Breast epithelium (tissue), 4 donors: Measurements from ENCODE around the gene CDK5RAP3. TPM values are rescaled to one million over a fixed set of nuclear protein-coding genes. Genes with fewer than 3 reads are reported as not detected.

Source experiments
- DNase-seq, 2 donors: peaks; one replicate each; pipeline ENCODE4 v3.0.0-alpha.2; 2019; ENCODE audit warnings: low spot score in 2 of 2
- H3K27ac ChIP-seq, 2 donors: fragments of 200-600 bp; sonication (generic) in 1 of 2; one replicate each; pipeline ENCODE4 v1.5.1; 2016 to 2019; ENCODE audit warnings: mild to moderate bottlenecking in 1 of 2
- H3K27me3 ChIP-seq, 2 donors: fragments of 200-600 bp; sonication (generic) in 1 of 2; one replicate each; pipeline versions ENCODE4 v1.5.1 to v1.6.0; 2017 to 2019; ENCODE audit warnings: control low read depth in 1 of 2, mild to moderate bottlenecking in 1 of 2
- H3K36me3 ChIP-seq: fragments of 200-600 bp; one replicate; pipeline ENCODE4 v1.5.1; 2019
- H3K4me1 ChIP-seq, 2 donors: fragments of 200-600 bp; sonication (generic); one replicate each; pipeline ENCODE4 v1.5.1; 2016 to 2019; ENCODE audit warnings: control low read depth in 1 of 2
- H3K4me3 ChIP-seq, 3 donors: fragments of 200-600 bp; sonication (generic); 1 replicate in 2 of 3; 2 replicates in 1 of 3; pipeline ENCODE4 v1.5.1; 2016 to 2019; ENCODE audit warnings: mild to moderate bottlenecking in 3 of 3, moderate library complexity in 2 of 3
- H3K9me3 ChIP-seq, 2 donors: fragments of 200-600 bp; sonication (generic) in 1 of 2; one replicate each; pipeline ENCODE4 v1.5.1; 2016 to 2019; ENCODE audit warnings: control low read depth in 1 of 2
- POLR2A ChIP-seq: fragments of 450-650 bp; IDR thresholded peaks from one replicate; pipeline ENCODE4 v1.6.1; 2016; ENCODE audit warnings: antibody characterized with exemption, mild to moderate bottlenecking, moderate library complexity
- POLR2AphosphoS5 ChIP-seq, 3 donors: sonication (generic); formaldehyde crosslinking; IDR thresholded peaks; one replicate each; pipeline ENCODE4 v1.6.1; 2017; ENCODE audit warnings: antibody characterized with exemption in 3 of 3
- intact Hi-C: fragments of 100-400 bp; cut with DNase I; formaldehyde crosslinking; loops from one replicate; pipeline ENCODE4 v1.15.1; 2023; ENCODE audit warnings: low total_unique reads
- total RNA-seq, 3 donors: library from RNA; depleted of rRNA; stranded (reverse); fragments of >200 nt; gene quantifications; one replicate each; pipeline ENCODE4 v1.1.0, GENCODE V29; 2016
- TF ChIP-seq, protein P1 (sequence below), 3 donors: fragments of 450-650 bp; IDR thresholded peaks; one replicate each; pipeline ENCODE4 v1.5.1; 2016 to 2017; ENCODE audit warnings: antibody characterized with exemption in 3 of 3, mild to moderate bottlenecking in 3 of 3, moderate library complexity in 3 of 3

CDK5RAP3 gene
- total RNA-seq, 3 donors from 2014 or later, result 121 to 198 (median 183) TPM

- H3K27ac ChIP-seq, result peak overlapping the region in 1 of 2 donors; percentile 67
- peaks cover 0 to 7% of the 10 kb centered on the region in 2 donors for H3K4me1 ChIP-seq
- no peaks in the 10 kb centered on the region for H3K27me3 ChIP-seq
- intact Hi-C loops, result no loop called here
- TF ChIP-seq POLR2A (no peak), POLR2AphosphoS5 (IDR thresholded peaks at IDR 0.05) (no peak)
- TF ChIP-seq, protein P1, sequence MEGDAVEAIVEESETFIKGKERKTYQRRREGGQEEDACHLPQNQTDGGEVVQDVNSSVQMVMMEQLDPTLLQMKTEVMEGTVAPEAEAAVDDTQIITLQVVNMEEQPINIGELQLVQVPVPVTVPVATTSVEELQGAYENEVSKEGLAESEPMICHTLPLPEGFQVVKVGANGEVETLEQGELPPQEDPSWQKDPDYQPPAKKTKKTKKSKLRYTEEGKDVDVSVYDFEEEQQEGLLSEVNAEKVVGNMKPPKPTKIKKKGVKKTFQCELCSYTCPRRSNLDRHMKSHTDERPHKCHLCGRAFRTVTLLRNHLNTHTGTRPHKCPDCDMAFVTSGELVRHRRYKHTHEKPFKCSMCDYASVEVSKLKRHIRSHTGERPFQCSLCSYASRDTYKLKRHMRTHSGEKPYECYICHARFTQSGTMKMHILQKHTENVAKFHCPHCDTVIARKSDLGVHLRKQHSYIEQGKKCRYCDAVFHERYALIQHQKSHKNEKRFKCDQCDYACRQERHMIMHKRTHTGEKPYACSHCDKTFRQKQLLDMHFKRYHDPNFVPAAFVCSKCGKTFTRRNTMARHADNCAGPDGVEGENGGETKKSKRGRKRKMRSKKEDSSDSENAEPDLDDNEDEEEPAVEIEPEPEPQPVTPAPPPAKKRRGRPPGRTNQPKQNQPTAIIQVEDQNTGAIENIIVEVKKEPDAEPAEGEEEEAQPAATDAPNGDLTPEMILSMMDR (IDR thresholded peaks at IDR 0.05), result no peak
- H3K36me3 ChIP-seq, result no peaks in the 10 kb centered on the region
- no peaks in the 10 kb centered on the region for H3K9me3 ChIP-seq
- no peak for DNase-seq
- H3K4me3 ChIP-seq, result no peak overlapping the region
These were observed 3.2 kb upstream of the CDK5RAP3 start for GRCh38 chr17:47967607-47968252.

DNA sequence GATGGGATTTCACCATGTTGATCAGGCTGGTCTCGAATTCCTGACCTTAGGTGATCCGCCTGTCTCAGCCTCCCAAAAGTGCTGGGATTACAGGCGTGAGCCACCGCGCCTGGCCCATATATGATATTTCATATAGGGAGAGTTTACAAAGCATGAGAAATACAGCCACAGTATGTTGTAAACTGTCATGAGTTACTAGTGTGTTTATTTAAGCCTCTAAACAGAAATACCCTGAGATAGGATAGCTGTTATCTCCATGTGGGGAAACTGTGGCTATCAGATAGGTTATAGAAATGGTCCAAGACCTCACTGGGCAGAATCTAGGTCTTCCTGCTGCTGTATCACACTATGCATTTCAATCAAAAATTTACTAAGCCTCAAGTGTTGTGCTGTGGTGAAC lies 2.1 kb upstream of the CDK5RAP3 start:
- intact Hi-C loops, result no loop called here
- Histone ChIP-seq H3K4me1 (peaks cover 0 to 7% of the 10 kb centered on the region in 2 donors), H3K36me3 (no peaks in the 10 kb centered on the region), H3K27me3 (no peaks in the 10 kb centered on the region), H3K4me3 (no peak overlapping the region), H3K27ac (no peak overlapping the region), H3K9me3 (no peaks in the 10 kb centered on the region)
- TF ChIP-seq POLR2AphosphoS5 (IDR thresholded peaks at IDR 0.05), result no peak
- TF ChIP-seq, protein P1 (IDR thresholded peaks at IDR 0.05), result no peak
- no peak for DNase-seq

- Histone ChIP-seq H3K27ac (peak overlapping the region; percentile 94 to 95), H3K4me1 (peaks cover 0 to 7% of the 10 kb centered on the region in 2 donors), H3K4me3 (peak overlapping the region; percentile 14 to 98 (median 97)), H3K27me3 (no peaks in the 10 kb centered on the region), H3K36me3 (no peaks in the 10 kb centered on the region), H3K9me3 (no peaks in the 10 kb centered on the region)
- TF ChIP-seq, protein P1 (IDR thresholded peaks at IDR 0.05), result no peak
- TF ChIP-seq POLR2A (no peak), POLR2AphosphoS5 (IDR thresholded peaks at IDR 0.05) (no peak)
- DNase-seq, result no peak
- intact Hi-C loops, result no loop called here
These were observed 786 bp upstream of the CDK5RAP3 start for GRCh38 chr17:47969930-47970724.

- Histone ChIP-seq H3K9me3 (no peaks in the 10 kb centered on the region), H3K36me3 (no peaks in the 10 kb centered on the region), H3K27ac (no peak overlapping the region), H3K4me1 (peaks cover 0 to 7% of the 10 kb centered on the region in 2 donors), H3K27me3 (no peaks in the 10 kb centered on the region), H3K4me3 (no peak overlapping the region)
- TF ChIP-seq, protein P1 (IDR thresholded peaks at IDR 0.05), result no peak
- TF ChIP-seq POLR2A (no peak), POLR2AphosphoS5 (IDR thresholded peaks at IDR 0.05) (no peak)
- intact Hi-C loops, result no loop called here
- no peak for DNase-seq
These were observed 2.6 kb downstream of the CDK5RAP3 start for GRCh38 chr17:47973541-47973940.

DNA sequence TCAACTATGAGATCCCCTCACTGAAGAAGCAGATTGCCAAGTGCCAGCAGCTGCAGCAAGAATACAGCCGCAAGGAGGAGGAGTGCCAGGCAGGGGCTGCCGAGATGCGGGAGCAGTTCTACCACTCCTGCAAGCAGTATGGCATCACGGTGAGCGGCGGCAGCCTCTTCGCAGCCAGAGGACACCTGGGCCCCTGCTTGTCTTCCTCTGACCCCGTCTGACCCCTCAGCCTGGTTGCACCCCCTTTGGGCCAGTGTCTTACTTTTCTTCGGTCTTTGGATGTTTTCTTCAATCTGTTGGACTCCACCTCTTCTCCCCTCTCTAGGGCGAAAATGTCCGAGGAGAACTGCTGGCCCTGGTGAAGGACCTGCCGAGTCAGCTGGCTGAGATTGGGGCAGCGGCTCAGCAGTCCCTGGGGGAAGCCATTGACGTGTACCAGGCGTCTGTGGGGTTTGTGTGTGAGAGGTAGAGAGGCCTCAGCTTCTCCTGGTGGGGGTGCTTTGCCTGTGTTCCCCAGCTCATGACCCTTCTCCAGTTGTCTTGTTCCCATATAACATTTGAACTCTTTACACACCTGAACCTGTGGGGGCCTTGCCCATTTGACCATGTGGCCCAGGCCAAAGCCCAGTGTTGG lies 4.4 kb downstream of the CDK5RAP3 start:
- Histone ChIP-seq H3K27me3 (no peaks in the 10 kb centered on the region), H3K4me3 (no peak overlapping the region), H3K9me3 (no peaks in the 10 kb centered on the region), H3K27ac (no peak overlapping the region), H3K36me3 (no peaks in the 10 kb centered on the region), H3K4me1 (peaks cover 0 to 7% of the 10 kb centered on the region in 2 donors)
- TF ChIP-seq, protein P1 (IDR thresholded peaks at IDR 0.05), result no peak
- no peak for TF ChIP-seq POLR2AphosphoS5 (IDR thresholded peaks at IDR 0.05)
- TF ChIP-seq POLR2A, result no peak
- intact Hi-C loops, result no loop called here
- DNase-seq, result no peak
